ENCODE data around the gene NDUFV3.
"Not testable (repeated sequence)": the region's sequence is repeated elsewhere in the genome, so short reads cannot be mapped to it uniquely, and the experiment has no call there.

Gene NDUFV3

GRCh38 chr21:42937034-42937940, 44.2 kb downstream of the NDUFV3 start:
- not testable (repeated sequence) for DNase-seq

- DNase-seq = no peak
These were observed 45.0 kb downstream of the NDUFV3 start for GRCh38 chr21:42937960-42938605.

- DNase-seq = not testable (repeated sequence)
These were observed 45.5 kb downstream of the NDUFV3 start for GRCh38 chr21:42938606-42938995.

- no peak for DNase-seq
These were observed 46.7 kb downstream of the NDUFV3 start for GRCh38 chr21:42939582-42940413.

GRCh38 chr21:42941696-42942085, 48.6 kb downstream of the NDUFV3 start:
- no peak for DNase-seq

- no peak for DNase-seq
These were observed 49.1 kb downstream of the NDUFV3 start for GRCh38 chr21:42942244-42942643.

GRCh38 chr21:42949094-42949755, 56.1 kb downstream of the NDUFV3 start:
- not testable (repeated sequence) for DNase-seq

GRCh38 chr21:42951193-42951592, 58.1 kb downstream of the NDUFV3 start:
- DNase-seq = not testable (repeated sequence)

GRCh38 chr21:42956824-42957630, 63.9 kb downstream of the NDUFV3 start:
- DNase-seq = no peak

GRCh38 chr21:42958122-42958521, 65.0 kb downstream of the NDUFV3 start:
- not testable (repeated sequence) for DNase-seq

- no peak for DNase-seq
These were observed 66.6 kb downstream of the NDUFV3 start for GRCh38 chr21:42959728-42960127.

- no peak for DNase-seq
These were observed 69.4 kb downstream of the NDUFV3 start for GRCh38 chr21:42962380-42963007.

Measured in T-helper 1 cell (primary cell).